Peyer's patch (tissue), 4 donors: ENCODE measurements around the gene LGI4.

ENCODE experiments used
- POLR2A ChIP-seq, 2 donors: fragments of 450-650 bp; IDR thresholded peaks; one replicate each; pipeline ENCODE4 v1.5.1; 2017; ENCODE audit warnings: antibody characterized with exemption in 2 of 2, mild to moderate bottlenecking in 2 of 2, moderate library complexity in 2 of 2
- TF ChIP-seq, protein P1 (sequence below), 6 experiments: fragments of 450-650 bp in 4 of 6; fragments of 200-600 bp in 2 of 6; sonication (generic) in 1 of 6; IDR thresholded peaks; one replicate each; pipeline ENCODE4 v1.5.1; 2017 to 2019; ENCODE audit warnings: antibody characterized with exemption in 6 of 6, mild to moderate bottlenecking in 3 of 6, moderate library complexity in 1 of 6

DNA sequence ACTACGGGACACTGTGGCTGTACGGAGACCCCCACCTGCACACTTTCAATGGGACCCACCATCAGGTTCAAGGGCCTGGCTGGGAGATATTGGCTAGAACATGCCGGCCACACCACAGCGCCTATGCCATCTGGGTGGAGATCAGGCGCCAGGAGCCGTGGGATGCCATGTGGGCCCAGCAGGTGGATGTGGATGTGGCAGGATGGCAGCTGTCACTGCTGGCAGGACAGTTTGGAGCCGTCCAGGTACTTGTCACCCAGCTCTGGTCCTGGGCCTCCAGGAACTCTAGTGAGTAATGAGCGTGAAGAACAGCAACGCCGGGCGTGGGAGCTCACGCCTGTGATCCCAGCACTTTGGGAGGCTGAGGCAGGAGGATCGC lies 35.0 kb downstream of the LGI4 start:
- TF ChIP-seq, protein P1, sequence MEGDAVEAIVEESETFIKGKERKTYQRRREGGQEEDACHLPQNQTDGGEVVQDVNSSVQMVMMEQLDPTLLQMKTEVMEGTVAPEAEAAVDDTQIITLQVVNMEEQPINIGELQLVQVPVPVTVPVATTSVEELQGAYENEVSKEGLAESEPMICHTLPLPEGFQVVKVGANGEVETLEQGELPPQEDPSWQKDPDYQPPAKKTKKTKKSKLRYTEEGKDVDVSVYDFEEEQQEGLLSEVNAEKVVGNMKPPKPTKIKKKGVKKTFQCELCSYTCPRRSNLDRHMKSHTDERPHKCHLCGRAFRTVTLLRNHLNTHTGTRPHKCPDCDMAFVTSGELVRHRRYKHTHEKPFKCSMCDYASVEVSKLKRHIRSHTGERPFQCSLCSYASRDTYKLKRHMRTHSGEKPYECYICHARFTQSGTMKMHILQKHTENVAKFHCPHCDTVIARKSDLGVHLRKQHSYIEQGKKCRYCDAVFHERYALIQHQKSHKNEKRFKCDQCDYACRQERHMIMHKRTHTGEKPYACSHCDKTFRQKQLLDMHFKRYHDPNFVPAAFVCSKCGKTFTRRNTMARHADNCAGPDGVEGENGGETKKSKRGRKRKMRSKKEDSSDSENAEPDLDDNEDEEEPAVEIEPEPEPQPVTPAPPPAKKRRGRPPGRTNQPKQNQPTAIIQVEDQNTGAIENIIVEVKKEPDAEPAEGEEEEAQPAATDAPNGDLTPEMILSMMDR (IDR thresholded peaks at IDR 0.05): no peak
- no peak for TF ChIP-seq POLR2A (IDR thresholded peaks at IDR 0.05)
